ENCODE results near the gene HOATZ. TPM values are rescaled to one million over a fixed set of nuclear protein-coding genes. Genes with fewer than 3 reads are reported as not detected.
A peak's percentile ranks its signal among the peaks of the same experiment; 100 is the strongest.

The HOATZ gene
- total RNA-seq, 1 experiment from 2014 or later: not detected

DNA sequence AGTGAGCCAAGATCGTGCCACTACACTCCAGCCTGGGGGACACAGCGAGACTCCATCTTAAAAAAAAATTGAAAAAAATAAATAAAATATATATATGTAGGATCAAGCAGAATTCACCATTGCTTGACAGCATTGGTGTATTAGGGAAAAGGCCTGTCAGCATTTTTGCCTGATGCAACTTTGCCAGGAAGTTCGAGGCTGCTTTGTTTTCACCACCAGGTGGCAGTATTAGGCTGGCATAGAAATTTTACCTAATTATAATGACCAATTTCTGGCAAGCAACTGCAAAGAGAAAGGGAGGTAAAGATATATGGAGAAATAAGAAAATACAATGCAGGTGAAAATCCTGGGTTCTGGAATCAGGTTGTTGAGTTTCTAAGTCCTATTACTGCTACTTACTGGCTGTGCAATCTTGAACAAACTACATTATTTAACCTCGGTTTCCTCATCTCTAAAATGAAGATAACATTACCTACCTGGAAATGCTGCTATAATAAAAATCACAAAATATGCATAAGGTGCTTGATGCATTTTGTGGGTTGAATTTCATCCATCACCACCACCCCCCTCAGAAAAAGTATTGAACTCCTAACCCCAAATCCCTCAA is 50.6 kb downstream of the HOATZ start:
- POLR2A ChIA-PET: no interaction called here
- H2AFZ ChIP-seq (ENCODE audit: low read depth, low read length, poor library complexity, severe bottlenecking): no peak overlapping the region
- no peak overlapping the region for H3K27ac ChIP-seq (ENCODE audit: low read depth, low read length)
- H3K9me2 ChIP-seq (ENCODE audit: insufficient read depth): no peaks in the 10 kb centered on the region
- no peaks in the 10 kb centered on the region for H4K20me1 ChIP-seq (ENCODE audit: insufficient read depth)
- H3K79me2 ChIP-seq (ENCODE audit: insufficient read depth, low read length): no peaks in the 10 kb centered on the region
- peaks cover 0 to 7% of the 10 kb centered on the region in 2 experiments; a peak in 1 of 4 replicates for H3K4me1 ChIP-seq (ENCODE audit: control insufficient read depth in 1 of 2, insufficient read depth in 2 of 2, low read length in 2 of 2)
- BruUV-seq (replicated peaks): no TSS peak
- H3K4me2 ChIP-seq (ENCODE audit: low read length): no peak overlapping the region
- RAD21 ChIA-PET (ENCODE audit: low non-redundant PET in 1 of 2, low total read pairs in 2 of 2, uncharacterized antibody in 2 of 2, unreplicated experiment in 2 of 2): no interaction called here
- no peaks in the 10 kb centered on the region for H3K36me3 ChIP-seq (ENCODE audit: control insufficient read depth in 1 of 2, insufficient read depth in 2 of 2, low read length in 2 of 2)
- no peak for TF ChIP-seq TCF7L2 (IDR thresholded peaks at IDR 0.05; ENCODE audit: borderline replicate concordance, extremely low read depth, insufficient read depth, insufficient read length)
- no peak for TF ChIP-seq POLR2AphosphoS5 (IDR thresholded peaks at IDR 0.05; ENCODE audit: low read depth, low read length)
- TF ChIP-seq RAD21 (IDR thresholded peaks at IDR 0.05; ENCODE audit: low read depth): peak; percentile 91
- TF ChIP-seq, protein P1, sequence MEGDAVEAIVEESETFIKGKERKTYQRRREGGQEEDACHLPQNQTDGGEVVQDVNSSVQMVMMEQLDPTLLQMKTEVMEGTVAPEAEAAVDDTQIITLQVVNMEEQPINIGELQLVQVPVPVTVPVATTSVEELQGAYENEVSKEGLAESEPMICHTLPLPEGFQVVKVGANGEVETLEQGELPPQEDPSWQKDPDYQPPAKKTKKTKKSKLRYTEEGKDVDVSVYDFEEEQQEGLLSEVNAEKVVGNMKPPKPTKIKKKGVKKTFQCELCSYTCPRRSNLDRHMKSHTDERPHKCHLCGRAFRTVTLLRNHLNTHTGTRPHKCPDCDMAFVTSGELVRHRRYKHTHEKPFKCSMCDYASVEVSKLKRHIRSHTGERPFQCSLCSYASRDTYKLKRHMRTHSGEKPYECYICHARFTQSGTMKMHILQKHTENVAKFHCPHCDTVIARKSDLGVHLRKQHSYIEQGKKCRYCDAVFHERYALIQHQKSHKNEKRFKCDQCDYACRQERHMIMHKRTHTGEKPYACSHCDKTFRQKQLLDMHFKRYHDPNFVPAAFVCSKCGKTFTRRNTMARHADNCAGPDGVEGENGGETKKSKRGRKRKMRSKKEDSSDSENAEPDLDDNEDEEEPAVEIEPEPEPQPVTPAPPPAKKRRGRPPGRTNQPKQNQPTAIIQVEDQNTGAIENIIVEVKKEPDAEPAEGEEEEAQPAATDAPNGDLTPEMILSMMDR (IDR thresholded peaks at IDR 0.05 in 2 of 3, conservative IDR thresholded peaks at IDR 0.05 in 1 of 3; ENCODE audit: borderline replicate concordance in 1 of 3, insufficient read depth in 1 of 3, low read depth in 2 of 3, low read length in 2 of 3): peak; percentile 81 to 87 (median 84)
- no peak for TF ChIP-seq EZH2phosphoT487 (IDR thresholded peaks at IDR 0.05; ENCODE audit: borderline replicate concordance)
- TF ChIP-seq POLR2A (IDR thresholded peaks at IDR 0.05; ENCODE audit: borderline replicate concordance, extremely low read depth, insufficient read depth, insufficient read length): no peak
- TF ChIP-seq EZH2 (IDR thresholded peaks at IDR 0.05): no peak
- TF ChIP-seq YY1 (IDR thresholded peaks at IDR 0.05; ENCODE audit: extremely low read depth, insufficient replicate concordance, low read depth, low read length): peak; percentile 27
- TF ChIP-seq CEBPB (IDR thresholded peaks at IDR 0.05; ENCODE audit: low read depth): peak; percentile 25; the same call in 1 of the 2 replicates
- H3K4me3 ChIP-seq (replicated peaks in 1 of 2; ENCODE audit: low read depth in 1 of 2, low read length in 2 of 2): no peak overlapping the region
- intact Hi-C loops (cut with micrococcal nuclease): loop anchor here (1.0 to 10.0 kb wide), 3 partner anchors 212 to 1720 kb away; no protein-coding TSS in a partner anchor
- ATAC-seq: peak; percentile 70
- no peaks in the 10 kb centered on the region for H3K9me3 ChIP-seq (ENCODE audit: control insufficient read depth in 1 of 2, insufficient read depth in 1 of 2, low read depth in 1 of 2, low read length in 2 of 2)
- CTCF ChIA-PET: interaction anchor here (1.0 to 1.6 kb wide), 2 partner anchors 211 to 212 kb away, joined by 3 to 7 read pairs; no protein-coding TSS in a partner anchor
- H3K27me3 ChIP-seq (ENCODE audit: insufficient read depth, low read length): no peaks in the 10 kb centered on the region
- peak; percentile 63 for DNase-seq (ENCODE audit: low read depth, low spot score)
- H3K9ac ChIP-seq (ENCODE audit: low read length): no peak overlapping the region
